Hepatocyte (in vitro differentiated cells): ENCODE measurements around the gene WDFY4. TPM values are rescaled to one million over a fixed set of nuclear protein-coding genes. Genes with fewer than 3 reads are reported as not detected.

Source experiments
- DNase-seq: peaks from one replicate; pipeline ENCODE4 v3.0.0-alpha.2; 2016; ENCODE audit warnings: low spot score
- H2AFZ ChIP-seq: fragments of 200-600 bp; sonication (generic); 2 replicates; pipeline ENCODE4 v1.6.0; 2016; ENCODE audit warnings: antibody characterized with exemption, mild to moderate bottlenecking
- H3K27ac ChIP-seq: fragments of 200-600 bp; sonication (generic); 2 replicates; pipeline ENCODE4 v1.5.1; 2016; ENCODE audit warnings: mild to moderate bottlenecking
- H3K27me3 ChIP-seq: fragments of 200-600 bp; sonication (generic); 2 replicates; pipeline ENCODE4 v1.6.1; 2016
- H3K36me3 ChIP-seq: fragments of 200-600 bp; sonication (generic); replicated peaks from 2 replicates; pipeline ENCODE4 v1.5.1; 2016; ENCODE audit warnings: low read depth; ENCODE audit not compliant: insufficient read depth
- H3K4me1 ChIP-seq: fragments of 200-600 bp; sonication (generic); 2 replicates; pipeline ENCODE4 v1.5.1; 2016; ENCODE audit warnings: mild to moderate bottlenecking, moderate library complexity; ENCODE audit not compliant: insufficient read depth
- H3K4me2 ChIP-seq: fragments of 200-600 bp; sonication (generic); 2 replicates; pipeline ENCODE4 v1.6.0; 2016
- H3K4me3 ChIP-seq: fragments of 200-600 bp; sonication (generic); 2 replicates; pipeline ENCODE4 v1.5.1; 2016; ENCODE audit warnings: mild to moderate bottlenecking
- H3K79me2 ChIP-seq: fragments of 200-600 bp; sonication (generic); 2 replicates; pipeline ENCODE4 v1.6.0; 2017; ENCODE audit warnings: mild to moderate bottlenecking
- H3K9me2 ChIP-seq: fragments of 200-600 bp; sonication (generic); replicated peaks from 2 replicates; pipeline ENCODE4 v1.6.0; 2017; ENCODE audit warnings: mild to moderate bottlenecking; ENCODE audit not compliant: insufficient read depth
- H3K9me3 ChIP-seq: fragments of 200-600 bp; sonication (generic); 2 replicates; pipeline ENCODE4 v1.5.1; 2016; ENCODE audit warnings: low read depth, mild to moderate bottlenecking
- H4K20me1 ChIP-seq: fragments of 200-600 bp; sonication (generic); 2 replicates; pipeline ENCODE4 v1.6.0; 2016; ENCODE audit warnings: mild to moderate bottlenecking; ENCODE audit not compliant: insufficient read depth, poor library complexity, severe bottlenecking
- CTCF ChIP-seq: fragments of 200-600 bp; sonication (generic); IDR thresholded peaks from 2 replicates; pipeline ENCODE4 v1.5.1; 2016; ENCODE audit warnings: antibody characterized with exemption, mild to moderate bottlenecking; ENCODE audit not compliant: poor library complexity
- EZH2 ChIP-seq: fragments of 200-600 bp; sonication (generic); IDR thresholded peaks from 2 replicates; pipeline ENCODE4 v1.6.1; 2016; ENCODE audit warnings: antibody characterized with exemption, mild to moderate bottlenecking, borderline replicate concordance
- EZH2phosphoT487 ChIP-seq: fragments of 200-600 bp; sonication (generic); IDR thresholded peaks from one replicate; pipeline ENCODE4 v1.6.1; 2018; ENCODE audit warnings: antibody characterized with exemption, mild to moderate bottlenecking, low read depth, moderate library complexity; ENCODE audit not compliant: unreplicated experiment, severe bottlenecking
- WGBS: methylation state at CpG from one replicate; pipeline ENCODE4 v1.1.6; 2016; ENCODE audit warnings: low lambda C conversion rate; ENCODE audit errors: missing lambda C conversion rate; 5-methylcytosine and 5-hydroxymethylcytosine counted together
- polyA plus RNA-seq: library from polyadenylated mRNA; unstranded; fragments of >200 nt; fragmentation: Nextera tagmentation; extraction: Ambion mirVana; gene quantifications from 2 replicates; pipeline ENCODE4 v1.2.1, GENCODE V29; 2016
- total RNA-seq: library from RNA; depleted of rRNA; stranded (reverse); fragments of >200 nt; gene quantifications from 2 replicates; pipeline ENCODE4 v1.2.3, GENCODE V29; 2014

WDFY4 gene
- total and polyA plus RNA-seq, 2 experiments from 2014 or later, result 0.43 to 0.91 TPM

- no peak overlapping the region for H3K27ac ChIP-seq
- H3K27me3 ChIP-seq, result no peaks in the 10 kb centered on the region
- H3K9me2 ChIP-seq, result no peaks in the 10 kb centered on the region
- TF ChIP-seq CTCF (no peak), EZH2 (no peak), EZH2phosphoT487 (no peak)
- H3K79me2 ChIP-seq, result no peaks in the 10 kb centered on the region
- H2AFZ ChIP-seq, result no peak overlapping the region
- WGBS, result 89% methylated on average over 3 of the region's 3 CpGs
- no peaks in the 10 kb centered on the region for H3K4me1 ChIP-seq
- no peak for DNase-seq
- H3K9me3 ChIP-seq, result no peaks in the 10 kb centered on the region
- H3K4me2 ChIP-seq, result no peak overlapping the region
- no peaks in the 10 kb centered on the region for H3K36me3 ChIP-seq
- no peaks in the 10 kb centered on the region for H4K20me1 ChIP-seq
- no peak overlapping the region for H3K4me3 ChIP-seq
Measured at GRCh38 chr10:48821692-48822091, 137.0 kb downstream of the WDFY4 start.

- WGBS, result 58% methylated on average over 2 of the region's 2 CpGs
- H3K27ac ChIP-seq, result no peak overlapping the region
Measured at GRCh38 chr10:48833674-48834073, 149.0 kb downstream of the WDFY4 start.

DNA sequence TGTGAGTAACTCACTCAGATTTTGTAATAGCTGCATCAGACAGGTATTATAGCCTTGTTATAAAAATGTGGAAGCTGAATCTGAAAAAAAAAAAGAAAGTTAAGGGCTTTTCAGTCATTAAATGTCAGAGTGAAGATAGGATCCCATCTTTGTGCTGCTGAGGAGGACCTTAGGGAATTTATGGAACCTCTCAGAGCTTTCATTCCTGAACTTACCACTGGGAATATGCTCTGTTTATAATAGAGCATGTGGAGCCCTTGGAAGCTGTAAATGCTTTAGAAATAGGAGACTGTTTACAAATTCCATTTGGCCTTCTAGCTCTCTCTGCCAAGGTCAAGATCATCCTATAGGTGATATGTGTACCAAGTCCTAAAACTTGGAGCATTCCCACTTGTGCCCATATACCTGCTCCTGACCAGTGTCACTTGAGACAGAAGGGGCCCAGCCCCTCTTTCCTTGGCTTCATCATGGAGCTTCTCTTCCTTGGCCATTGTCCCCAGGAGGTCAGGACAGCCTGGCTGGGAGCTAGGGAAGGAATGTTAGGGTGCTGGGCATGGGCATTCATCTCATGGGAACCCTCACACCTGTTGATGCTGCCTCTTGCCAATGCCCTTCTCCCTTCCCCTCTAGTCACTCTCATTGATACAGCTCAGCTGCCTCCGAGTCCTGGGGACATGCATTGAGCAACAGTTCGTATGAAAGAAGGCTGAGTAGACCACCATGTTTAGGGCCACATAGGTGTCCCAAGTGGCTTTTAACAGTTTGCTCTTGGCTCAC lies 149.7 kb downstream of the WDFY4 start:
- H3K79me2 ChIP-seq, result no peaks in the 10 kb centered on the region
- H3K27me3 ChIP-seq, result no peaks in the 10 kb centered on the region
- H2AFZ ChIP-seq, result no peak overlapping the region
- no peaks in the 10 kb centered on the region for H3K9me2 ChIP-seq
- no peak overlapping the region for H3K4me2 ChIP-seq
- WGBS, result 89% methylated on average over 2 of the region's 2 CpGs
- H3K9me3 ChIP-seq, result no peaks in the 10 kb centered on the region
- H3K27ac ChIP-seq, result no peak overlapping the region
- H3K36me3 ChIP-seq, result no peaks in the 10 kb centered on the region
- TF ChIP-seq EZH2phosphoT487 (no peak), CTCF (no peak), EZH2 (no peak)
- H3K4me1 ChIP-seq, result no peaks in the 10 kb centered on the region
- DNase-seq, result no peak
- no peak overlapping the region for H3K4me3 ChIP-seq
- H4K20me1 ChIP-seq, result no peaks in the 10 kb centered on the region

More at GRCh38 chr10:48833674-48834073, 149.0 kb downstream of the WDFY4 start:
- Histone ChIP-seq H3K79me2 (no peaks in the 10 kb centered on the region), H3K36me3 (no peaks in the 10 kb centered on the region), H3K27me3 (no peaks in the 10 kb centered on the region), H3K9me2 (no peaks in the 10 kb centered on the region), H3K4me1 (no peaks in the 10 kb centered on the region), H3K4me3 (no peak overlapping the region), H3K9me3 (no peaks in the 10 kb centered on the region), H2AFZ (no peak overlapping the region), H3K4me2 (no peak overlapping the region), H4K20me1 (no peaks in the 10 kb centered on the region)
- DNase-seq, result no peak
- no peak for TF ChIP-seq CTCF
- no peak for TF ChIP-seq EZH2
- TF ChIP-seq EZH2phosphoT487, result no peak
